Stimulated activated CD4-positive, alpha-beta T cell treated with anti-CD3 and anti-CD28 coated beads, Interleukin-2, amount 100 ng/mL, for 24 hours (primary cell): ENCODE data around the gene ACSL3.

Source experiments
- DNase-seq, 2 donors: peaks; one replicate each; pipeline ENCODE4 v3.0.0-alpha.2; 2020

Gene ACSL3

DNA sequence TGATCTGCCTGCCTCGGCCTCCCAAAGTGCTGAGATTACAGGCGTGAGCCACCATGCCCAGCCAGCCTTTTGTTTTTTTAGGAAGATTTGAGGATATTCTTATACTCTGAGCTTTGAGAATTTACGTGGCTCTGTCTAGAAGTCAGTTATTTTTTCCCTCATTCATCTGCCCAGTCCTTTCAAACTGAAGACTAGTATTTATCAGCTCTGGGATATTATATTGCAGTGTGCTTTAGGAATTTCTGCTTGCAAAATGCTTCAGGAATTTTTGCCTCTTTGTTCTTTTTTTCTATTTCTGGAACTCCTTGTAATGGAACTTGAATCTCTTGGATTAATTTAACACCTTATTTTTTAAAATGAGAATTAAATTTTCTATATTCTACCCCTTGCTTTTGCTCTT is 22.6 kb downstream of the ACSL3 start:
- no peak for DNase-seq

DNA sequence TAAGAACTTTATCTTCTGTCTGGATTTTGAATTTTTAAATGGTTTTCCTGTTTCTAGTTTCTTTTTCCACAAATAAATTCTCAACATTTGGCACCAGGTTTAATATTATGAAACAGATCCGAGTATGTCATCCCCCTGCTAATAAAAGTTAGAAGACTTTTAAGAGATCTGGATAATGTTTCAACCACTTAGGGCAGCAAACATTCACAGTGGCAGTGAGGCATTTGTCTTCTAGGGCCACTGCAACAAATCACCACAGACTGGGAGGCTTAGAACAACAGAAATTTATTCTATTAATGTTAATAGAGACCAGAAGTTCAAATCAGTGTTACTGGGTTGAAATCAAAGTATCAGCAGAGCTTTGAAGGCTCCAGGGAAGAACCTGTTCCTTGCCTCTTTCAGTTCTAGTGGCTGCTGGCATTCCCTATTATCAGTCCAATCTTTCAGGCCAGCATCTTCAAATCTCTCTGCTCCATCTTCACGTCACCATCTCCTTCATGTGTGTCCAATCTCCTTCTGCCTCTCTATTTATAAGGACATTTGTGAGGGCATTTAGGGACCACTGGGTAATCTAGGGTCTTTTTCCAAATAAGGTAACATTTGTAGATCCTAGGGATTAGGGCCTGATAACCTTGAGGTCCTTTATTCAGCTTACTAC is 23.4 kb downstream of the ACSL3 start:
- DNase-seq, result no peak

DNA sequence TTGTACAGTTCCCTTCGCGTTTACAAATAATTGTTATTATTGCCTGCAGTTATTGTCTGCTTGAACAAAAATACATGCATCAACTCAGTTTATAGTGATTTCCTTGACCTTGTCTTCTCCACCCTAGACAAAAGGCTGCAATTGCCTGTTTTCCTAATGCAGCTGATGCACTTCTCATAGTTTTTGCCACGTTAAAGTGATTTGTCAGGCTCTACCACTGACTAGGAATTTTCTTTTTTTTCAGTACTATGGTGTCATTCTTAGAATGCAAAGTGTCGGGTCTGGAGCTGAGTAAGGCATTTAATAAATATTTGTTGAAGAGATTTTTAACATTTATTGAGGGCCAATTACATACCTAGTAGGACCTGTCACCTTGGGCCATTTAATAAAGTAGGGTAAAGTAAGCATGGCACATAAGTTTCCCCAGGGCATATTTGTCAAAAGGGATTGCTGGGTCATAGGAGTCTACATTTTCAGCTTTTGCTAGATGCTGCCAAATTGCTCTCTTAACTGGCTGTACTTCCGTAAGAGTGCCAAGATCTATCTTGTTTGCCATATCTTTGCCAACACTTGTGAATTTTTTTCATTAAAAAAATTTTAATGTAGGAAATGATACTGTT is 24.1 kb downstream of the ACSL3 start:
- DNase-seq, result no peak

DNA sequence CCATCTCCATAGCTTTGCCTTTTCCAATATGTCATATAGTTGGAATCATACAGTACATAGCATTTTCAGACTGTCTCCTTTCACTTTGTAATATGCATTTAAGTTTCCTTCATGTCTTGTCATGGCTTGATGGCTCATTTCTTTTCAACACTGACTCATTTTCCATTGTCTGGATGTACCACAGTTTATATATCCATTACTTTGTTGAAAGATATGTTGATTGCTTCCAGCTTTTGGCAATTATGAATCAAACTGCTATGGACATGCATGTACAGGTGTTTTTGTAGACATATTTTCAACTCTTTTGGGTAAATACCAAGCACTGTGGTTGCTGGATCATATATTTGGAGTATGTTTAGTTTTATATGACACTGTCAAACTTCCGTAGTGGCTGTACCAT is 26.3 kb downstream of the ACSL3 start:
- DNase-seq, result no peak

DNA sequence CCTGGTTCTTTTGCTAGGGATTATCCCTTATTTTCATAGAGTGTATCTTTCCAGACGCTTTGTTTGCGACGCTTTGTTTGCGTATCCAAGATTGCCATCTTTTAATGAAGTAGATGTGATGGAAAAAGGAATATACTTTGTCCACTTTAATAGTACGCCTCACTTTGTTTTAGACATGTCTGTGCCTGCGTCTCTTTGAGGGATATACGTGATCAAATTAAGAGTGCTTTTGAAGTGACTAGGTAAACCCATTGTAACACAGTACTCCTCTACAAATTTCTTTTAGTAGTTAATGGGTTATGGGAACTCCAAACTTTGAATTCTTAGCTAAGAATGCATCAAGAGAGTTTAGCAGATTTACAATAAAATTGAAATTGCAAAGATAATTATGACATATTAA is 27.9 kb downstream of the ACSL3 start:
- no peak for DNase-seq

DNA sequence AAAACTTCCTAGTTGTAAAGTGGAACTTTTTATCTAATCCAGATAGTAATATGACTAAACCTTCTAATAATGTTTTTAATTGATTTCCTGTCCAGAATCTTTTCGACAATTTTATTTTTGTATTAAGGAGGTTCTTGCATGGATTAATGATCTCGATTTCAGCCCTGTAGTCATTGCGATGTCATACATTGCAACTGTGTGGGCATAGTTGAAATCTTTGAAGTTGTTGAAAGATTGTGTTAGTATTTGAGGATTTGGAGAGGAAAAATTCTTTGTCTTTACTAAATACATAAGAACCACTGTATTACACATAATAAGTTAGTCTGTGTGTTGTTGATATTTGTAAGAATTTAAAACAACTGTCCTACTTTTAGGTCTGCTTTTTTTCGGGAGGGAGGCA is 31.1 kb downstream of the ACSL3 start:
- no peak for DNase-seq

DNA sequence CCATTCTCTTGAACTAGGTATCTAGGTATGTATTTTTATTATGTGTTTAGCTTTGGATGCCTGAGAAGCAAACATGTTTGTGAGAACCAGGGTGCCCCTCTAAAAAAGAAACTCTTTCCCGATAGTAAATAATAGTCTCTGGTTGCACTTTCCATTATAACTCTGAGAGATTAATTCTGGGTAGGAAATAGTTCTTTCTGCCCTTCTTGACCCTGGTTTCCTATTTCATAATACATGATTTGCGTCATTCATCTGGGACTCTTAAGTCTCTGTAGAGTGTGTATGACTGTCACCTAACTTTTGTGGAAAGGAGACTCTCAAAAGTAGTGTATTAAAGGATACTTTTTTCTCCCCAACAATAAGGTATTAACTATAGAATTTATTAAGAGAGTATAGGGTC is 31.5 kb downstream of the ACSL3 start:
- DNase-seq, result no peak

DNA sequence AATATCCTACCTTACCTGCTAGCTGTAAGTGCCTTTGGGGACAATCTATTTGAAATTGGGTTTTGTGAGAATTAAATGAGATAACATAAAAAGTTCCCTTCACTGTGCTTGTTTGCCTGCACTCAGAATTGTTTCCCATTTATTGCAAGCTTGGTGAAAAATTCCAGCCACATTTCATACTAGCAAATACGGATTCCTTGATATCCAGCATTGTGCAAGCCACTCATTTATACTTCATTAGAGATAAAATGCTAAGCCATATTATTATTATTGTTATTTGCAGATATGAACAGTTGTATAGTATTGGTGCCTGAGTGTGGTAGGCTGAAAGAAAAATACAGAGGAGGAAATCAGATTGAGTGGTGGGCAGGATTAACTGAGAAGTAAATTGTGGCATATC is 31.9 kb downstream of the ACSL3 start:
- DNase-seq, result no peak

DNA sequence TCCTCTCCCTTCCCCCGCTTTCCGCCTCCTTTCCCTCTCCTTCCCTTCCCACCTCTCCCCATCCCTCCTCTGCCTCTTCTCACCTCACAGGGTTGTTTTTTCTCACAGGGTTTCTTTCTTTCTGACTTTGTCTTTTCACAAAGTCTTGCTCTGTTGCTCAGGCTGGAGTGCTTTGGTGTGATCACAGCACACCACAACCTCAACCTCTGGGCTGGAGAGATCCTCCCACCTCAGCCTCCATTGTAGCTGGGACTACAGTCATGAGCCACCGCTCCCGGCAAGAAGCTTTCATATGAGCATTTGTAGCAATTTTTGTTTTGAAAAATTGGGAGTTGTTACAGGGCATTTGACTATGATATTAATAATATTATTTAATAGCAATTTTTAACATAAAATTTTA is 32.9 kb downstream of the ACSL3 start:
- no peak for DNase-seq

DNA sequence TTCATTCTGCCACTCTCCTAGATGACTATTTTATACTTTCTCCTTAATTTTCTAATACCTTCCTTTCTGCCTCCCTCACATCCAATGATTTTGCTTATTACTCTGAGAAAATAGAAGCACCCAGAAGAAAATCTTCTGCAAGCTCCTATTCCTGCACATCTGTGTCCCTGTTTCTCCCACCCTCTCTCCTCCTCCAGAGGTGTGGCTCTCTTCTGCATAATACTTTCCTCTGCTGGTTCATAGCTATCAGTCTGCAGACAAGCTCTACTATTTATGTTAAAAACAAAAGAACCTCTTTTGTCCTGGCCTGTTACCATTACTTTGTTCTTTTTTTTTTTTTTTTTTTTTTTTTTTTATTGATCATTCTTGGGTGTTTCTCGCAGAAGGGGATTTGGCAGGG is 34.3 kb downstream of the ACSL3 start:
- DNase-seq, result no peak

DNA sequence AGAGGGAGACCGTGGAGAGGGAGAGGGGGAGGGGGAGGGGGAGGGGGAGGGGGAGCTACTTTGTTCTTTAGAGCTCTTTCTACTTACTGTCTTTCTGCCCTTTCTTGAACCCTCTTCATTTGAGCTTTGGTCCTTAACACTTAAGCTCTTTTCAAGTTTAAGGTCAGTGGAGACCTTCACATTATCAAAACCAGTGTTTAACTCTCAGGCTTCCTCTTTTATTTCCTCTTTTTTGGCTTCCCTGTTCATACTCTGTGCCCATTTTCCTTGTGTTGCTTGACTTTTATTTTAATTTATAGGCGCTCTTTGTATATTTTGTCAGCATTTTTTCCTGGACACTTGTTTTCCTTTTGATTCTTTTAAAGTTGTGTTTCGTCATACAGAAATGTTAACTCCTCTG is 37.1 kb downstream of the ACSL3 start:
- no peak for DNase-seq

DNA sequence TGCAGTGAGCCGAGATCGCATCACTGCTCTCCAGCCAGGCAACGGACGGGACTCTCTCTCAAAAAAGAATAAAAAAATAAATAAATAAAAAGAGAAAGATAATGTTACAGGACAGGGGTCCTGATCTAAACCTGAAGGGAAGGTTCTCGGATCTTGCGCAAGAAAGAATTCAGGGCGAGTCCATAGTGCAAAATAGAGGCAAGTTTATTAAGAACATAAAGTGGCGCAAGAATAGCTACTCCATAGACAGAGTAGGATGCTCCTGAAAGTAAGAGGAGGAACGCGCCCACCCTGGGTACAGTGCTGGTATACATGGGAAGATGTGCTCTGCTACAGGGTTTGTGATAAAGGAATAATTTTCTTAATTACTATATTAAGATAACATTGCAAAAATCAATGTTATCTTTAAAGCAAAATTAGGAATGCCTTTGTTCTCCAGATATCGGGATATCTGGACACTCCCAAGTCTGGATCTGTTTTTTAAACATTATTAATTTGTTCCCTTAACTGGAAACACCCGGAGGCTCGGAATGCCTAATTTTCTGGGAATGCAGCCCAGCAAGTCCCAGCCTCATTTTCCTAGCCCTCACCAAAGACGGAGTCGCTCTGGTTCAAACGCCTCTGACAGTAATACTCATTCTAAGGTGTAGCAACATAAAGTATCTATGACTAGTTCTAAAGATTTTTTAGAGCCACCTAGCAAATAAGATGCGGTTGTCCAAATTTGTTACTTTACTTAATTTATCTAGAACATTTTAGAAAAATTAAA is 38.8 kb downstream of the ACSL3 start:
- no peak for DNase-seq

DNA sequence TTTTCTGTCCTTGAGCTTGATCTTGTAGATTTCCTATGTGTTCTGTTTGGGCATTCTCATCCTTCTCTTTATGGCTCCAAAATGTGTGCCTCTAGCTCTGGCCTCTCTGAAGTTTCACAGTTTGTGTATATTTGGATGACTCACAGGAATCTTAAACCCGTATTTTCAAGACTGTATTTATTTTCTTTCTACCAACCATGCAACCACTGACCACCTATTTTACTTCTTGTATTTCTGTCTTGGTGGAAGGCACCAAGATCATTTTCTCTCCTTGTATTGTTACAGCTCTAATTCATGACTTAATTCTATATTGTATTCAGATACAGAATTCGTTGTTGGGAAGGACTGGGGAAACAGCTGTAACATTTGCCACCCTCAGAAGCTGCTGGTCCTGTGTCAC is 39.5 kb downstream of the ACSL3 start:
- DNase-seq, result no peak

DNA sequence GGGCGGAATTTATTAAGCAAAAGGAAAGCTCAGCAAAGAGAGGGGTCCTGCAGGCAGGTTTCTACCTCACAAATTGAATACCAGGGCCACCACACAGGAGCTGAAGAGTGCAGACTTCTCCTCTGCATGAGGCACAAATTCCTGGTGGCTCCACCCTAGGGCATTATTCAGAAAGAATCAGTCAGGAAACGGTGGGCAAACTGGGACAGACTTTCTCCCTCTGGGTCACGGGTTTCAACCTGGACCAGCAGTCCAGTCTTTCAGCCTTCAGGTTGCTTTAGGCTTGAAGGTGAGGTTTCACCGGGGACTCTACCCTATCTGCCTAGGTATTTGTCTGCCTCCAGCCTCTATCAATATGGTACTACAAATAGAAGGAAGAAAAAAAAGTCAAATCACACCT is 41.8 kb downstream of the ACSL3 start:
- DNase-seq, result no peak

DNA sequence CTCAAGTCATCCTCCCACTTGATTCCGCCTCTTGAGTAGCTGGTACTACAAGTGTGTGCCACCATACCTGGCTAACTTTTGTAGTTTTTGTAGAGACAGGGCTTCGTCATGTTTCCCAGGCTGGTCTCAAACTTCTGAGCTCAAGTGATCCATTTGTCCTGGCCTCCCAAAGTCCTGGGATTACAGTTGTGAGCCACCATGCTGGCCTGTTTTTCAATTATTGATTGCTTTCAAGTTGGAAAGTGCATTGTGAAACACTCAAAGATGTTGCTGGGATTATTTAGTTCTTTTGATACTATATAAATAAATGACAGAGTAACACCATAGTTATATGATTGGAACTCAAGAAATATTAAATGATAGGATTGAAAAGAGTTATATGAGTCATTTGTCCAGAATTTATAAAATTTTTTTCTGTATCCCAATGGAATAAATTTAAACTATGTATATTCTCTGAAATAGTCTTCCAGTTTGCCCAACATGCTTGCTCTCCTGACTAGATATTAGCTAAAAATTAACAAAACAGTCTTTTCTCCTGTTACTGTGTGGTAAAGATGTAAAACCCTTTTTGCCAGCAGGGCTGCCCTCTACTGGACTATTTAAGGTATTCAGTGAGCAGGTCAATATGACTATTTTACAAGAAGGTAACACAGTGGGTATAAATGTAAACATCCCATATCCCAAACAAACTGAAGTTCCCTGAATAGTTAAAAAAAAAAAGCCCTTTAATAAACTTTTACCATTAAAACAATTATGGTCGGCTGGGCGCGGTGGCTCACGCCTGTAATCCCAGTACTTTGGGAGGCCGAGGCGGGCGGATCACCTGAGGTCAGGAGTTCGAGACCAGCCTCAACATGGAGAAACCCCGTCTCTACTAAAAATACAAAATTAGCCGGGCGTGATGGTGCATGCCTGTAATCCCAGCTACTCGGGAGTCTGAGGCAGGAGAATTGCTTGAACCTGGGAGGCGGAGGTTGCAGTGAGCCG is 42.7 kb downstream of the ACSL3 start:
- peak; percentile 6 to 23 for DNase-seq

DNA sequence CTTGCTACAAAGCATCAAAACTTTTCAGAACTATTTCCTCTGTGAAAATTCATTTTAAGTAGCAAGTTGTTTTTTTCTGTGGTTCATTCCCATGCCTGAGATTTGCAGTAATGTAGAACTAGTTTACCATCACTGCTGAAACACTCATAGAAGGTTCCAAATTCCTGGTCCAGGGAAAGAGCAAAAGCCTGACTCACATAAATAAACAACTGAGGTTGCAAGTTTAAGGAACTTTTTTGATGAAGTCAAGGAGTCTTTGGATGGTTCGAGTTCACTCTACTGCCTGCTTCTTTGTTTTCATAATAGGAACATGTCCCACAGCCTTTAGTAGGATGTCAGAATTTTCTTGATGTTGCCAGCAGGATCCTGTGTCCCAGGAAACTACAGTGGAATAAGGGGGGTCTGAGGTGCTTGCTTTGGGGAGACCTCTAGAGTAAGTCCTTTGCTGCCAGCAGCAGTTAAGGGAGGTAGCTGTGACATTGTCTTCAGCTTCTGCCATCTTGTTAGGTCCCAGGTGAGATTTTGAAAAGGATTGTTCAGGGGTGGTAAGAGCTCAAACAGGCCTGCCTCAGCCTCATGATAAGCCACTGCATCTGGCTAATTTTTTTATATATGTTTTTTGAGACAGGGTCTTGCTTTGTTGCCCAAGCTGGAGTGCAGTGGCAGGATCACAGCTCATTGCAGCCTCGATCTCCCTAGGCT is 43.9 kb downstream of the ACSL3 start:
- no peak for DNase-seq

DNA sequence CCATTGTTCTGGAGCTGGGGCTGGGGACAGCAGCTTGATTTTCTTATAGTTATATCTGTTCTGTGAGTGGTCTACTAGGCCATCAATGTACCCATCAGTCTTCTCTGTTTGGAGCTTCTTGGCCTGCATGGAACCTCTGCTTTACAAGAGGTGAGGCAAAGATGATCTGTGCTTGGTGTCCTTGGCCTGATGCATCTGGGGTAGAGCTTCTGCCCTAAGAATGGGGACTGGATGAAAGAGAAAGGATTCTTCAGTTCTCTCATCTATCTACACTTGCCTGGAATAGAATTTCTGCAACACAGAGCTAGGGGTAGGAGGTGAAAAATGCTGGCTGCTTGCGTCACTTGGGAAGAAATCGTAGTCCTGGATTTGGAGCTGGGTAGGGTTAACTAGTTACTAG is 46.2 kb downstream of the ACSL3 start:
- DNase-seq, result no peak

DNA sequence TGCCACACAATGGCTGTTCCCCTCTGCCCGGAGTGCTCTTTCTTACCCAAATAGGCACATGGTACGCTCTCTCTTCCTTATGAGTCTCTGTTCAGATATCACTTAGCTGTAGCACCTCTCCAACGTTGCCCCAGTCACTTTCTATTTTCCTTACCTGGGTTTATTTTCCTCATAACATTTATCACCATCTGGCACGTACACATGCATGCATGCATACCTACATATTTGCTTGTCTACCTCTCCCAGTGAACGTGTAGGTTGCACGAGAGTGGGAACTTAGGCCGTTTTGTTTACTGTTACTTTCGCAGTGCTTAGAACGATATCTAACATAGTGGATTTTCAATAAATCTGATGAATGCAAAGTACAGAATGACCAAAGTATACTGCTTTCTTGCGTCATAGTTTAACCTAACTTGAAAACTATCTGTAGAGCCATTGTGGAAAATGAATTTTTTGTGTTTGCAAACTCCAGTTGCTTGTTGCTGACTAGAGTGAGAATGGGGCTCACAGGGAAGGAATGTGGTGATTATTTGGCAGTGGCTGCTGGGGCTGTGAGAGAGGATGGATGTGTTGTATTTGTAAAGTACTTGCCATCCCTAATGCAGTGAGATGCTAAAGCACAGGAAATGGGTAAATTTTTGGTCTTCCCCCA is 47.1 kb downstream of the ACSL3 start:
- no peak for DNase-seq

DNA sequence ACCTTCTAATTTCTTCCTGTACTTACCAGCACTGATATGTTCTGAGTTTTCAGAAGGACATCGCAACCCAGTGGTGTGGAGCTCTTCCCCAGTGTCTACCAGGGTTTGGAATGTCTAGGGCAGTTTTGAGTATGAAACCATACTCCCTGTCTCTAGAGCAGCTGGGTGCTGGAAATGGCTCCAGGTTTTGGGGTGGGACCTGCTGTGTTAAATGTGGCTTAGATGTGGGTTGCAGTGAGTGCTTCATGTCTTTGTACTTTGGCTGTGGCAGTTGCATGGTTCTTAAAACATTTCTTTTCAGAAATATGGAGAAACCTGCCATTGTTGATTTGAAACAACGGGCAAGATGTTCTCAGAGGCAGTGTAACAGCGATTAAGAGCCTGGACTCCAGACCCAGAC is 48.5 kb downstream of the ACSL3 start:
- no peak for DNase-seq

DNA sequence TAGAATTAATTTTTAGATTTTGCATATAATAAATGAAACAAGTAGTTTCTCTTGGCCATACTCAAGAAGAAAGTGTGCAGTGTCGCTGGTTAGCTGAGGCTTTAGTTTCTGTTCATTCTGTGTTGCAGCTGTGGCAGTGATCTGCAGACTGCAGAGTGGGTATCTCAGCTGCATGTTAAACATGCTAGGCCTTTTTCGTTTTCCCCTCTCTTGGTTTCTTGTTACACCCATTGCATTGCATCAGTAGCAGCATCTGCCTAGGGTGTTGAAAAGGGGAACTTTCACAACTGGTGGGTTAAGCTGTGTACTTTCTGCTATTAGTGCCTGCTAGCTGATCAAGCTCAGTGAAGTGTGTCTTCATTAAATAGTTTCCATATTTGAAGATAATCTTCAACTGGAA is 51.3 kb downstream of the ACSL3 start:
- DNase-seq, result no peak

DNA sequence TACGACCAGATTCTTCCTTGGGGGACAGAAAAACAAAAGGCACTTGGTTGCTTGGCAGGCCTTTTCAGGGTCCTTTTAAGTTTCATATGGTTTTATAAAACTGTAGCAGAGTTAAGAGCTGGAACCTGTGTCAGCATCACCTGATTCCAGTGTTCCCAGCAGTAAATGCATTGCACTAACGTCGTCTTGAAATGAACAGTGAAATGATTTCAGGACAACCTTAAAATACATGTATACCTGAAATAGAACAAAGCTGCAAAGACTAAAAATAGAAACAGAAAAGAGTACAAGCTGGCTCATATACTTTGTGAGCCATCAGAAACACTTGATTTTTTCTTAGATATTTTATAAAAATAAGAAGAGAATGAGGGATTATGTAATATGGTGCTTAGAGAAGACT is 51.9 kb downstream of the ACSL3 start:
- no peak for DNase-seq
